Activated gamma-delta T cell (primary cell): ENCODE data around the gene SH3PXD2B.
"Not testable (repeated sequence)": the region's sequence is repeated elsewhere in the genome, so short reads cannot be mapped to it uniquely, and the experiment has no call there.

Experiments
- DNase-seq: peaks from one replicate; lab custom pipeline; 2025; lab: John Stamatoyannopoulos, UW

The SH3PXD2B gene

DNA sequence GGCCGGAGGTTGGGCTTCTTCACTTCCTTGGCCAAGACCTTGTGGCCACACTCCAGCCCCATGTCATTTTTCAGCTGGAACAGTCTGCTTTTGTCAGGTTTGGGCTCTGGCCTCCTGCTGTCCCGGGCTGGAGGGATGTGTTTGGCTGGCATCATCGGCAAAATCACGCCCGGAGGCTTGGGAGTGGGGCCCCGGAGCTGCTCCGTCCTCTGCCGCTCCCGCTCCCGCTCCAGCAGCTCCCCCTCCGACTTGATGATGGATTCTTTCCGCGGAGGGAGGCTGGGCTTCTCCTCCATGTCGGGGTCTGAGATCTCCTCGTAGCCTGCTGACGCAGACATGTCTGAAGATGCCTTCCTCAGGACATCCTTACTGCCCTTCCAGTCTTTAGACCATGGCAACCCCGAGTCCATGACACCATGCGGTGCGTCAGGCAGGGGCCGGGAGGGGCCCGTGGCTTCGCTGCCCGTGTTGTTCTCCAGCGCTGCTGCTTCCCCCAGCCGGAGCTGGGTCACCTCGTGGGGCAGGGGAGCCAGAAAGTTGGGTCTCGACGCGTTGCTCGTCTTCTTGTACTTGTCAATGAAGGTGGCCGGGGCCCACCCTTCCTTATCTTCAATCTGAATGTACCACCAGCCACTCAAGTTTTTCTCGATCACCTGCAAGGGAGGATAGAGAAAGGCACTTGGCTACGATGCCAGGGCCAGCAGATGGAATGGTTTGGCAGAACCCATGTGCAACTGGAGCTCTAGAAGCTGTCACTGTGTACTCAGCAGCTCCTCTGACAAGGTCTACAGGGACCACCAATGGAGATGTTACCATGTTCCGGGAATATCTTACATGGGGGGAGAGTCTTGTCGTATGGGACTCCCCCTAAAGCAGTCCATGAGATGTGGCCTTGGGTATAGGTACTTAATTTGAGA, 114.8 kb downstream of the SH3PXD2B start:
- no peak for DNase-seq

DNA sequence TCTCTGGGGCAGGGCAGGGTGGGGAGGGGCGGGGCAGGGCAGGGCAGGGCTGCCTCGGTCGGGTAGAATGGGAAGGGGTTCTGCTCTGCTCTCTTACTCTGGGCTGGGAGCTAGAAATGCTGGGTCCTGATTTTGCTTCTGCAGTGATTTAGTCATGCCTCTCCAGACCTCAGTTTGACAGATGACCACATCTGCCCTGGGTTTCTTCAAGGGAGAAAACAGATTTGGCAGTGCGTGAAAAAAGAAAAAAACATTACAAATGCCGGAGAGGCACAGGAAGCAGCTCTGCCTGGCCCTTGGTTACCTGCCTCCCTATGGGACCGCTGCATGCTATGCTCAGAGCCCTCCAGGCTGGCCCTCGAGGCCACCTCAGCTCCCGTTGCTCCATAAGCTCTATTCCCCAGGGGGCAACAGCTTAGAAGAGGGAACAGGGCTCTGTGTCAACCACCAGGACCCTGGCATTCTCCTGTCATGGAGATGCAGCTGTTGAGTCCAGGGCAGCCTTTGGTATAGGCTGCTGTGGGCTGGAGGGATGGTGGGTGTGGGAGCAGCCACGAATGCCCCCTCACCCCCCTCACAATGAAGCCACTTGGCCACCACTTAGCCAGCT, 117.5 kb downstream of the SH3PXD2B start:
- DNase-seq = no peak

DNA sequence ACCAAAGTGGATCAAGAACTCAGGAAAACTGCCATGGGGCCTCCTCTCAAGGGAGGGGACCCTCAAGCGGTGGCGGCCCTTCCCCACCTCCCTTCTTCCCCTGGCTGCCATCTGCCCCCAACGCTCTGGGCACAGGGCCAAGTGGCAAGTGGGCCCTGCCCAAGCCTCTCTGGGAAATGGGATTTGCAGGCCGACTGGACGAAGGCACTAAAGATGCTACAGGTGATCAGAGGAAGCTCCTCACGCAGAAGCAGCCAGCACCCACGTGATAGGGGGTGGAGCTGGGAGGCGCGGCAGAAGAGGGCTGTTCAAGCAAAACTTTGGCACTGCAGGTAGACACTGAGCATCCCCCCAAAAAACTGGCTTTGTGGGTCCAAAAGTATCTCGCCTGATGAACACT, 118.1 kb downstream of the SH3PXD2B start:
- no peak for DNase-seq

DNA sequence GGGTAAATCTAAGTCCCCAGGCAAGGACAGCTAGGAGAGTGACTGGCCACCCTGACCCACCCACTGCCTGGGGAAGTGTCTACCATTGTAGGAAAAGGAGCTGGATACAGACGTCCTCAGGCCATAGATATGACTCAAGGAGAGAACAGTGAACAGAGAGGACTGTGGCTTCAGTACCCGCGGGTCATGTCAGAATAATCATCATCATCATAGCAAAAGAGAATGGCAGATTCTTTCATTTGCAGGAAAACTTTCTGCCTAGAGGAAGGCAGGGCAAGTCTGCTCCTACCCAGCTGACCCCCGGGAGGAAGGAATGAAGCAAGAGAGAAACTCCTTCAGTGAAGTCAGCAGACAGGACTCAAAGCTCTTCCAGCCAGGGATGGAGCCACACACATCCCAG, 118.6 kb downstream of the SH3PXD2B start:
- no peak for DNase-seq

DNA sequence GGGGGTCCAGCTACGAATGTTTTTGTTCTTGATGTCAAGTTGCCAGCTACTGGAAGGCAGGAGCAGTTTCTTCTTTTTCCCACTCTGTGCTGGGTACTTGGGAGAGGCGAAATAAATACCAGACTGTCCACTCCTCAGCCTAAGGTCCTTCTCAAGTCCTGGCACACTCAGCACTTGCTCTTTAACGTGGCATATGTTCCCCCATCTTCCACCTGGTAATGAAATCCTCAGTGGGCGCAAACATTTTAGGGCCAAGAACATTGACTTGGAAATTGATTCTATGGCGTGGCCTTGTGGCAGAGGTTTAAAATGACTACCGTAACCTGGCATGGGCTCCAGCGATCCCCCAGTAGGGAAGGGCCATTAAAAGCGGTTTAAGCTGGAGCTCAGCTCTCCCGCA, 119.7 kb downstream of the SH3PXD2B start:
- no peak for DNase-seq

DNA sequence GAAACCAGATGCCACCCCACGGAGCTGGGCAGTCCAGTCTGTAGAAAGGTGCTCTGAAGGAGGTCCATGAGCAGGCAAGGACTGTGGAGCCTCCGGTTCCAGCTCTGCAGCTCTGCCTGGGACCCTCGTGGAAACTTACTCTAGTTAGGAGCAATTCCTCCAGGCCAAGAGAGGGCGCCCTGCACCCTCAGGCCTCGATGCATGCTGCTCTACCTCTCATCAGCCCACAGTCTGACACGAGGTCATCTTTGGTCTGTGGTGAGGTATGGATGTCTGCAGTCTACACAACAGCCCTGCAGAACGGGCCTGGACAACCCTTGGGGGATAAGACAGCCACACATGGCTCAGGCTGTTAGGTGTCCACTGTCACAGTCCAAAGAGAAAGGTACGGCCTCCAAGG, 120.1 kb downstream of the SH3PXD2B start:
- no peak for DNase-seq

DNA sequence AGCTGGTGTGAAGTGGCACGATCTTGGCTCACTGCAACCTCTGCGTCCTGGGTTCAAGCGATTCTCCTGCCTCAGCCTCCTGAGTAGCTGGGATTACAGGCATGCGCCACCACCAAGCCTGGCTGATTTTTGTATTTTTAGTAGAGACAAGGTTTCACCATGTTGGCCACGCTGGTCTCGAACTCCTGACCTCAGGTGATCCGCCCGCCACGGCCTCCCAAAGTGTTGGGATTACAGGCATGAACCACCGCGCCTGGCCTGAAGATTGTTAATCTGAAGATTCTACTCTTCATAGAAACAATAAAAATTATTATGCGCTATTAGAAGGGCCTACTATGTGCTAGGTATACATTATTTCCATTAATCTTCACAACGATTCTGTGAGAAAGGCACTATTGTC, 127.4 kb downstream of the SH3PXD2B start:
- not testable (repeated sequence) for DNase-seq

DNA sequence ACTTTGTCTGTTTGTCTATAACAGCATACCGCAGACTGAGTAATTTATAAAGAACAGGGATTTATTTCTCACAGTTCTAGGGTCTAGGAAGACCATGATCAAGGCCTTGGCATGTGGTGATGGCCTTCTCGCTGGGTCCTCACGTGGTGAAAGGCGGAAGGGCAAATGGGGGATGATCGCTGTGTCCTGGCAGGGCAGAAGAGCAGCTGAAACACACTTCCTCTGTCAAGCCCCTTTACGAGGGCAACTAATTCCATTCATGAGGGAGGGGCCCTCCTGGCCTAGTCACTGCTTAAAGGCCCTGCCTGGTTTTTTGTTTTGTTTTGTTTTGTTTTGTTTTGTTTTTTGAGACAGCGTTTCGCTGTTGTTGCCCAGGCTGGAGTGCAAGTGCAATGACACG, 128.9 kb downstream of the SH3PXD2B start:
- DNase-seq = no peak

DNA sequence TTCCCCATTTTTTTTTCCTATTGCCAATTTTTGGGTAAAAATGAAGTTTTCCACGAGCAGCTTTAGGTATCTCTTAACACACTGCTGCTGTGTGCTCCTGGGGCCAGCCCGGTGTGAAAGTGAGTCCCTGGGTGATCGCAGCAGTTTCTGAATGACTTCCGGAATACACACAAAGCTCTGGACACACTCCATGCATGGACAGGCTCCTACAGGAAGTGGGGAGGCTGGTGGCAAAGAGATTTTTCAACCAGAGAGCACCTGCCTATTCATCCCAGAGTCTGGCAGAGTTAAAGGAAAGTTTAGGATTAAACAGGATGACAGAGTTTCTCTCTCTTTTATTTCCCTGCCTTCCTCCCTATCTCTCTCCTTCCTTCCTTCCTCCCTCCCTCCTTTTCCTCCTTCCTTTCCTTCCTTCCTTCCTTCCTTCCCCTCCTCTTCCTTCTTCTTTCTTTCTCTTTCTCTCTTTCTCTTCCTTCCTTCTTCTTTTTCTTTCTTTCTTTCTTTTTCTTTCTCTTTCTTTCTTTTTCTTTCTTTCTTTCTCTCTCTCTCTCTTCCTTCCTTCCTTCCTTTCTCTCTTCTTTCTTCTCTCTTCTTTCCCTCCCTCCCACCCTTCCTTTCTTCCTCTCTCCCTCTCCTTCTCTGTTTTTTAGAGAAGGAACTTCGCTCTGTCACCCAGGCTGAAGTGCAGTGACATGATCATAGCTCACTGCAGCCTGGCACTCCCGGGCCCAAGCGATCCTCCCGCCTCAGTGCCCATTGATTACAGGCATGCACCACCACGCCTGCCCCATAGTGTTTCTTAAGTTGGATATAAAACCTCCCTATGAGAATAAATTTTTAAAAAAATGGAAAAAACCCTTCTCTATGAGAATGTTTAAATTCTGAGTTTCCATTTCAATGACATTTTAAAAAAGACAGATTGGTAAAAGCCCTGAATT, 132.0 kb downstream of the SH3PXD2B start:
- no peak for DNase-seq

DNA sequence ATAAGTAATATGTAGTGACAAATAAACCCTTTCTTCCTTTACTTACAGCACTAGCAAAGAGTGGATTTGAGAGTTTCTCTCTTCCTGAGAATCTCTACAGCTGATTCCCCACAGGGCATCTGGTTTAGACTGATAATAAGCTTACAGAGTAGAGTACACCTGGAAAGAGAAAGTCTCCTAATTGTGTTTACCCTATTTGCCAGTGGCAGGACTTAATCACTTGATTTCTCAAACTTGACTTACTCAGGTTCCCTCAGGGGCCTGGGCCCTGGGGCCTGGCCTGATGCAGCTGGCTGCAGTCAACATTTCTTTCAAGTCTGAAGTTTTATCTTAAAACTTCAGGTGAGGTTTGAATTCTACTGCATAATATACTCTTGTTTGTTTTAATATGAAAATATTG, 132.7 kb downstream of the SH3PXD2B start:
- no peak for DNase-seq

DNA sequence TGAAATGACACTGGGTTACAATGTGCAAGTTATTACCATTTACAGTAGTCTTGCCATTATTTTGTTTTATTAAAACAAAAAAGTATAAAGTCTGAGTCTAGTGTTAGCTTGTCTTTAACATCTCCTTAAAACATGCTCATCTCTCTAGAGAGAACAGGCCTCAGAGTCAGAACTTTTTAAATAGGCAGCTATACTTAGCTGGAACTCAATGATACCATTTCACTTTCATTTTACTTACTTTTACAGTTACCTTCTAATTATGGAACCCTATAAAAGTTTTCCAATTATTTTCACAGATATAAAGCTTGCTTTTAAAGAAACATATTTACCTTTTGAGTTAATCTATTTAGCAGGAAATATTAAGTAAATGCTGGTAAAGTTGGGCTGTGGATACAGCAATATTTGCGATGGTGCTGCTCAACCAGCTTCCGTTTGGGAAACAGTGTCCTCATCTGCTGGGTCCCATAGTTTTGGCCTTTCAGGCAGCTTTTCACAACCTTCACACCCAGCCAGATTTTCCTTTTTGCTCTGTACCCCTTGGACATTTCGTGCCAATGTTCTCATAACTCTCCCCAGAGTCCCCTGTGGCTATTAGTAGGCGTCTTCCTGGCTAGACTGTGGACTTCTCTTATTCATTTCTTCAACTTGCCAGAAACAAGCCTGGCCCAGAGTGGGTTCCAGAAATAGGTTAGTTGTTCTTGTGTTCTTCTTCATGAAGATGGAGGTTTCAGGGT, 134.4 kb downstream of the SH3PXD2B start:
- DNase-seq = no peak

DNA sequence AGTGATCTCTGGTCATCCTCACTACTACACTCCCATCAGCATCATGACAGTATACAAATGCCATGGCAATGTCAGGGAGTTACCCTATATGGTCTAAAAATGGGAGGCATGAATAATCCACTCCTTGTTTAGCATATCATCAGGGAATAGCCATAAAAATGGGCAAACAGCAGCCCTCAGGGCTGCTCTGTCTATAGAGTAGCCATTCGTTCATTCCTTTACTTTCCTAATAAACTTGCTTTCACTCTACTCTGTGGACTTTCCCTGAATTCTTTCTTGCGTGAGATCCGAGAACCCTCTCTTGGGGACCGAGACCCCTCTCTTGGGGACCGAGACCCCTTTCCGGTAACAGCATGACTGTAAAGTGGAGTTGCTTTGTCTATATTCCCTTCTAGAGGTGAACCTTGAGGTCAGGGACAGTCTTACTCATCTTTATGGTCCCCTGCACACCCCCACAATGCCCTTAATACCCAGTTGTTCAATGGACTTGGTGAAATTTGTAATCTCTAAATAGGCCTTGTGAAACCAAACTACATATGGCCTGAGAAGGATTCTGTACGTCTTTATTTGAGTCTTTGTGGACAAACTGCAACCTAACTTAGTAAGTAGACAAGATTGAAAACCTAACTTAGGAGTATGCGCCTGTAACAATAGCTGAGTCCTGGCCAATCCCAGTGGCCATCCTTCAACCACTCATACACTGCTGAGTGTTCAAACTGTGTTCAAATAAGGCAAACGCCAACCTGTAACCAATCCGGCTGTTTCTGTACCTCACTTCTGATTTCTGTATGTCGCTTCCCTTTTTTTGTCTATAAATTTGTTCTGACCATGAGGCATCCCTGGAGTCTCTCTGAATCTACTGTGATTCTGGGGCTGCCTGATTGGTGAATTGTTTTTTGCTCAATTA, 138.5 kb downstream of the SH3PXD2B start:
- DNase-seq = no peak

DNA sequence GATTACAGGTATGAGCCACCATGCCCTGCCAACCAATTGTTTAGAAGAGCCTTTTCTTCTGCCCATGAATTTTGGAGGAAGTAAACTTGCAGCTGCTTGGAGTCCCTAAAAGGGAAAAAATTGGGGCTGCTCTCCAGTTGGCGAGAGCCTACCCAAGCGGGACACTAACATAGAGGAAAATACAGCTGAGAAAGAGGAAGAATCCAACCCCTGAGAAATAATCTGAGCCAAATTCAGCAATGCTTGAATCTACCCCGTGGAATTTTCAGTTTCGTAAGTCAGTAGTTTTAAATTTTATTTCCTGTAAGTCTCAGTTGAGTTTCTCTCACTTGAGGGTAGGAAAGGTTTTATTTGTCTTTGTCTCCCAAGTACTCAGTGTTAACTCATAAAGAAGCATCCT, 140.4 kb downstream of the SH3PXD2B start:
- DNase-seq = no peak

DNA sequence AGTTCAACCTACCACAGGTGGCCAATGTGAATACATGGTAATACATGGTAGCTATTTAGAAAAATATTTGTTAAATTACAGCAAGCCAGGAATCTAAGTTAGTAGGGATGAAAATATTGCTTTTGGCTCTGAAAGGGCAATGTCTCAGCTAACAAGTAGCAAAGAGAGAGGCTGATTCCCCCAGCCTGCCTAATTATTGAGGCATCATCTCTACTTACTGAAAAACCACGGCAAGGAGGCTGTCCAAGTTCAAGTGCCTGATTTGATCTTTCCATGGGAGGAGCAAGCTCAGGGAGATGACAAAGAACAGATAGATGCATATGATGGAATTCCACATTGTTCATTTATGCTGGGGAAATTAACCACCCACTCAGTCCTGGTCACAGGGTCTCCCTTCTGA, 142.0 kb downstream of the SH3PXD2B start:
- DNase-seq = no peak

DNA sequence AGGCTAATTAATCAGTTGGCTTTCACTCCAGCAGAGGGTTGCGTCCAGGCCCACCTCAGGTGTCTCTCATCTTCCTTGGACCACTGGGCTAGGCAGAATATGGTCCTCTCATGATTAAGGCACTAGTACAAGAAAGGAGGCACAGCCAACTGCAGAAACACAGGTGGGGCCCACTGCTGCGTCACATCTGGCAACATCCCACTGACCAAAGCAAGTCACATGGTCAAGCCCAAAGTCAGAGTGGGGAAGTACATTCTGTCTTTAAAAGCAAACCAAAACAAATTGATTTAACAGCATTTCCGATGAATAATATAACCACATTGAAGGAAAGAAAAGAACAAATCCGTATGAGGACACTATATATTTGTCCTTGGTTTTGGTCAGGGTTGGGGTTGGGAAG, 142.7 kb downstream of the SH3PXD2B start:
- no peak for DNase-seq

DNA sequence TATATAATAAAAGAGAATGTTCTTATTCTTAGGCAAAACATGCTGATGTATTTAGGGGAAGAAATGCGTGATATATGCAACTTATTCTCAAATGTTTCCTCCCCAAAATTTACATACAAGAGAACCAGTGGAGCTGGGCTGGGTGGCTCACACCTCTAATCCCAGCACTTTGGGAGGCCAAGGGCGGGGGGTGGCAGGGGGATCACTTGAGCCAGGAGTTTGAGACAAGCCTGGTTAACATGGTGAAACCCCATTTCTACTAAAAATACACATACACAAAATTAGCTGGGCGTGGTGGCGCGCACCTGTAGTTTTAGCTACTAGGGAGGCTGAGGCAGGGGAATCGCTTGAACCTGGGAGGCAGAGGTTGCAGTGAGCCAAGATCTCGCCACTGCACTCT, 143.3 kb downstream of the SH3PXD2B start:
- DNase-seq = no peak

DNA sequence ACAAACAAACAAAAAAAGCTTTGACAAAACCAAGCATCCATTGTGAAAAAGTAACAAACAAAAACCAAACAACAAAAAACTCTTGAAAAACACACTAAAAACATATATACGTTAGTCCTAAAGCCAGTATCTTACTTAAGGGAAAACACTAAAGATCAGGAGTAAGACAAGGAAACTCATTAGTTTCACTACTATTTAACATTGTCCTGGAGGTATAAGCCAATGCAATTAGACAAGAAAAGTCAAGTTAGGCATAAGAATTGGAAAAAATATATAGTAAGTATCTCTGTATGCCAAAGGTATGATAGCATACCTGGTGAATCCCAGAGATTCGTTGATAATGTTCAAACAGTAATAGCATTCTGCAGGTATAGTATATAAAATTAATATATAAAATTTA, 148.9 kb downstream of the SH3PXD2B start:
- DNase-seq = no peak

DNA sequence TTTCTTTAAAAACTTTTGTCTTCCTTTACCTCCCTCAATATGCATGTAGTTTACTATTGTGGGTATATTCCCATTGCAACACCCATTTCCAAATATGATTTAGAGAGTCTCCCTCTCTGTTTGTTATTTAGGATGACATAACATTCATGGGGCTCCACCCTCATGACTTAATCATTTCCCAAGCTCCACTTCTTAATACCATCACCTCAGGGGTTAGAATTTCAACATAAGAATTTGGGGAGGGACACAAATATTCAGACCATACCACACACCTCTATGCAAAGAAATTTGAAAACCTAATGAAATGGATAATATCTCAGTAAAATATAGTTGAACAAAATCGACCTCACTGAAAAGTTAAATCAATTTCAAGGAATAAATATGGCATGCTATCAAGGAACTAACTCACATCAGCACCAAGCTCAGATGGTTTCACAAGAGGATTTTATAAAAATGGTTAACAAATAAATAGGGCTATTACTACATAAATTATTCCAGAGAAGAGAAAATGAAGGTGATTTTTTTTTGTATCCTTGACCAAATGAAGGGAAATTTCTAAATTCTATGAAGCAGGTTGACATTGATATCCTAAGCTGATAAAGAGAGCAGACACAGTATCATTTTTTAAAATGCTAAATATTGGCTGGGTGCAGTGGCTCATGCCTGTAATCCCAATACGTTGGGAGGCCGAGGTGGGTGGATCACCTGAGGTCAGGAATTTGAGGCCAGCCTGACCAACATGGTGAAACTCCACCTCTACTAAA, 150.6 kb downstream of the SH3PXD2B start:
- DNase-seq = no peak

DNA sequence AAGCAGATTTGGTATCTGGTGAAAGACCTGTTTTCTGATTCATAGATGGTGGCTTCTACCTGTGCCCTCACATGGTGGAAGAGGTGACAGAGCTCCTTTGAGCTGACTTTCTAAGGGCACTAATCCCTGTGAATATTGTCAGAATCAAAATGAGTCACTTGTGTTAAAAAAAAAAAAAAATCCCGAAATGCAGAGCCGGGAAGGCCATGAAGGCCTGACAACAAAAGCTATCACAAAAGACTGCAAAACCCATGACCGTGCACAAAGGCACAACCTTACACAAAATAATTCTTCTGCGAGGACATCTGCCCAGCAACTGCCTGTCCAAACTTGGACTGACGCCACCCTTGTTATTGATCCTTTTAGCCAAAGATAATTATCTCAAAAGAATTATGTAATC, 151.2 kb downstream of the SH3PXD2B start:
- DNase-seq = no peak
